Activated CD4-positive, alpha-beta T cell treated with anti-CD3 and anti-CD28 coated beads, Interleukin-2, amount 10 ng/mL, durations not matched to agents 24 days and 14 days (primary cell): ENCODE results near the gene RABAC1. TPM values are rescaled to one million over a fixed set of nuclear protein-coding genes. Genes with fewer than 3 reads are reported as not detected.
"Not testable (repeated sequence)": the region's sequence is repeated elsewhere in the genome, so short reads cannot be mapped to it uniquely, and the experiment has no call there.

Source experiments
- DNase-seq: peaks from one replicate; pipeline ENCODE4 v3.0.0; 2022
- H3K27ac Mint-ChIP-seq: one replicate; pipeline ENCODE4 v1.8.0; 2022; ENCODE audit warnings: mild to moderate bottlenecking, mixed read lengths
- H3K27me3 Mint-ChIP-seq: one replicate; pipeline ENCODE4 v1.8.0; 2022; ENCODE audit warnings: mixed read lengths
- H3K36me3 Mint-ChIP-seq: one replicate; pipeline ENCODE4 v1.8.0; 2022; ENCODE audit warnings: low read depth, mild to moderate bottlenecking, mixed read lengths
- H3K4me1 Mint-ChIP-seq: one replicate; pipeline ENCODE4 v1.8.0; 2021; ENCODE audit warnings: mixed read lengths
- H3K4me3 Mint-ChIP-seq: one replicate; pipeline ENCODE4 v1.8.0; 2022; ENCODE audit warnings: mild to moderate bottlenecking, moderate library complexity, mixed read lengths
- H3K9me3 Mint-ChIP-seq: one replicate; pipeline ENCODE4 v1.8.0; 2021; ENCODE audit warnings: mixed read lengths
- intact Hi-C: fragments of 100-400 bp; cut with micrococcal nuclease; formaldehyde crosslinking; loops from one replicate; pipeline ENCODE4 v1.15.1; 2023
- total RNA-seq: library from RNA; stranded (reverse); gene quantifications from 2 replicates; pipeline ENCODE4 v1.2.3, GENCODE V29; 2022

The RABAC1 gene
- total RNA-seq, 1 donor from 2014 or later, result 41.5 TPM

GRCh38 chr19:41947091-41947490 lies 12.0 kb downstream of the RABAC1 start:
- intact Hi-C loops, result loop anchor here (10.0 kb wide), 1 partner anchor 402 kb away; no protein-coding TSS in a partner anchor
- no peak for DNase-seq
- Mint-ChIP-seq H3K4me1 (peaks cover 45% of the 10 kb centered on the region), H3K4me3 (peak overlapping the region; percentile 29), H3K27ac (peak overlapping the region; percentile 86), H3K27me3 (no peaks in the 10 kb centered on the region), H3K9me3 (no peaks in the 10 kb centered on the region), H3K36me3 (peaks cover 2% of the 10 kb centered on the region)

GRCh38 chr19:41945135-41945766 lies 13.9 kb downstream of the RABAC1 start:
- no peaks in the 10 kb centered on the region for H3K9me3 Mint-ChIP-seq
- H3K4me1 Mint-ChIP-seq, result peaks cover 49% of the 10 kb centered on the region
- peak overlapping the region; percentile 99 for H3K27ac Mint-ChIP-seq
- peaks cover 2% of the 10 kb centered on the region for H3K36me3 Mint-ChIP-seq
- peak; percentile 90 for DNase-seq
- peak overlapping the region; percentile 76 for H3K4me3 Mint-ChIP-seq
- intact Hi-C loops, result loop anchor here (1.0 to 10.0 kb wide), 5 partner anchors 14 to 400 kb away; partner anchors contain the start of genes ERFL and RABAC1
- peaks cover 9% of the 10 kb centered on the region for H3K27me3 Mint-ChIP-seq

DNA sequence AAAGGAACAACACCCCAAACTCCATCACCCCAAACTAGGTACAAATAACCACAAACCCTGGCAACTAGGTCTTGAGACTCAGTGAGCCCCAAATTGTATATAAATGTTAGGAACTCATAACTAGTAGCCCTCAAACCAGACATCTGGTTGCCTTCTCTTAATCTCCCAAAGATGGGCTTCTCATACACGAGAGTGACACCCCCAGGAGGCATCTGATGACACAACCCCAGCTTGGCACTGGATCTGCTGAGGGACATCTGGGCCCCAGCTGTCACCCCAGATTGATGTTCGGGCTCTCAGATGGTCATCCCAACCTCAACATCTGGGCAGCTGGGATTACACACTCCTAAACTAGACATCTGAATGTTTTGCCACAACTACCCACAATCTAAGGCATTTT lies 14.8 kb downstream of the RABAC1 start:
- Mint-ChIP-seq H3K4me1 (peaks cover 46% of the 10 kb centered on the region), H3K4me3 (no peak overlapping the region), H3K9me3 (no peaks in the 10 kb centered on the region), H3K27me3 (peaks cover 9% of the 10 kb centered on the region), H3K36me3 (peaks cover 2% of the 10 kb centered on the region), H3K27ac (peak overlapping the region; percentile 99)
- intact Hi-C loops, result loop anchor here (2.0 to 10.0 kb wide), 2 partner anchors 16 to 400 kb away; partner anchors contain the start of gene ERFL
- DNase-seq, result no peak

DNA sequence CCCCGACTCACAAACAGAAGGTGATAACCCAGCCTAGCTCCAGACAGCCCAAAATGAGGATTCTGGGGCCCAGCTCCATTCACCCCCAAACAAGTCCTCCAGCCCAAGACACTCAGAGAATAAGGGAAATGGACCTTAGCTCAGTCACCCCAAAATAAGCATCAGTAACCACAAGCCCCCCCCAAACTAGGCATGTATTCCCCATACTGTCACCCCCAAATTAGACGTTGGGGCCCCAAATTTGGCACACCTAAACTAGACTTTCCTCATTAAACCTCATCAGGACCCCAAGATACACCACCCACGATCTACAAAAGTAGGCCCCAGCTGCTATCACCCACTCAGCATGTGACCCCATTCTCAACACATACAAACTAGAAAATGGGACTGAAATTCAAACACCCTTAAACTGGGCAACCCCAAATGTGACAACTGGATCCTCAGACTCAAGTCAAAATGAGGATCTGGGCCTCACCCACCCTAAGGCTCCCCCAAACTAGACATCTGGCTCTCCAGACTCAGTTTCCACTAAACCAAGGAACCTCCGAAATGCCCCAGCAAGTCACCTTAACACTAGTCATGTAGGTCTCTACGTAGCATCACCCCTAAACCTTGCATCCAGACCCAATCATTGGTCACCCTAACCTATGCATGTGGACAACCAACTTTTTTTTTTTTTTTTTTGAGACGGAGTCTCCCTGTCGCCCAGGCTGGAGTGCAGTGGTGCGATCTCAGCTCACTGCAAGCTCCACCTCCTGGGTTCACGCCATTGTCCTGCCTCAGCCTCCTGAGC lies 17.5 kb downstream of the RABAC1 start:
- H3K27ac Mint-ChIP-seq, result peak overlapping the region; percentile 79
- H3K4me1 Mint-ChIP-seq, result peaks cover 38% of the 10 kb centered on the region
- intact Hi-C loops, result loop anchor here (10.0 kb wide), 1 partner anchor 397 kb away; no protein-coding TSS in a partner anchor
- no peaks in the 10 kb centered on the region for H3K36me3 Mint-ChIP-seq
- H3K27me3 Mint-ChIP-seq, result peaks cover 12% of the 10 kb centered on the region
- DNase-seq, result no peak
- H3K9me3 Mint-ChIP-seq, result no peaks in the 10 kb centered on the region
- H3K4me3 Mint-ChIP-seq, result peak overlapping the region; percentile 60

GRCh38 chr19:41940731-41941409 lies 18.3 kb downstream of the RABAC1 start:
- Mint-ChIP-seq H3K4me3 (peak overlapping the region; percentile 90), H3K4me1 (peaks cover 39% of the 10 kb centered on the region), H3K27ac (peak overlapping the region; percentile 89), H3K9me3 (no peaks in the 10 kb centered on the region), H3K36me3 (no peaks in the 10 kb centered on the region), H3K27me3 (peaks cover 15% of the 10 kb centered on the region)
- intact Hi-C loops, result loop anchor here (10.0 kb wide), 1 partner anchor 396 kb away; no protein-coding TSS in a partner anchor
- no peak for DNase-seq

DNA sequence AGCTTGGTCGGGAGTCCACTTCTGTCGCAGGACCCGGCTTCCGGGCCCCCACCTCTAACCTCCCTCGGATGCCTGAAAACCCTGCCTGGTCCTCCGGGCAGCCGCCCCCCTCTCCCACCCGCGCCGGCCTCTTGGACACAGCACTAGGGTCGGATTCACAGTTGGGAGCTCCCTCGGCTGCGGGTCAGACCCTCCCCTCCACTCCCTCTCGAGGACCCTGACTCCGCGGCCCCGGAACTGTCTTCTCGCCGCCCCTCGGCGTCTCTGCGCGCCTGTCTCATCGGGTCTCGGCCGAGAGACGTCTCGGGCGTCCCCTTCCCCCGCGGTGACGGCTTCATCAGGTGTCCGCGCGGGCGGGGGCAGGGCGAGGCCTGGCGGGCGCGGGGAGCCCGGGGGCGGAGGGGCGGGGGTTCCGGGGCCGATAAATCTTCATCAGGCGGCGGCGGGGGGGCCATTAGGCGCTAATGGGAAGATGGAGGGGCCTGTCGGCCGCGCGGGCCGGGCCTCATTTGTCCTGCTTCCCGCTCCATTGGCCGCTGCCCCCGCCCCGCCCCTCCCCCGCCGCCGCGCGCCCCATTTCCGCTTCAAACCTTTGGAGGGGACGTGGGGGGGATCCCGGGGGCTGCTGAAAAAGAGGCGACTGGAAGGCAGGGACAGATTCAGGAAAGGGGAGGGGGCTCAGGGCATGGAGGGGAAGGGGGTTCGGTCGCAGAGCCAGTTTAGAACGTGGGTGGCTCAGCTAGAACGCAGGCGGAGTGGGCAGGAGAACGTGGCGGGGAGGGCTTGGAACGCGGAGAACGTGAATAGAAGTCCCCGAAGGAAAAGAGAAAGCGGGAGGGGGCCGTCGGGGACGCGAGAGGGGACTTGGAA lies 19.0 kb downstream of the RABAC1 start:
- no peaks in the 10 kb centered on the region for H3K36me3 Mint-ChIP-seq
- no peaks in the 10 kb centered on the region for H3K9me3 Mint-ChIP-seq
- H3K27me3 Mint-ChIP-seq, result peaks cover 20% of the 10 kb centered on the region
- intact Hi-C loops, result loop anchor here (10.0 kb wide), 1 partner anchor 395 kb away; no protein-coding TSS in a partner anchor
- H3K27ac Mint-ChIP-seq, result peak overlapping the region; percentile 89
- peak overlapping the region; percentile 90 for H3K4me3 Mint-ChIP-seq
- H3K4me1 Mint-ChIP-seq, result peaks cover 36% of the 10 kb centered on the region
- DNase-seq, result peak; percentile 78

GRCh38 chr19:41939209-41939608 lies 19.9 kb downstream of the RABAC1 start:
- H3K27ac Mint-ChIP-seq, H3K36me3 Mint-ChIP-seq, H3K9me3 Mint-ChIP-seq, intact Hi-C loops, H3K4me3 Mint-ChIP-seq, DNase-seq: not testable (repeated sequence)
- peaks cover 34% of the 10 kb centered on the region for H3K4me1 Mint-ChIP-seq
- H3K27me3 Mint-ChIP-seq, result peaks cover 22% of the 10 kb centered on the region

DNA sequence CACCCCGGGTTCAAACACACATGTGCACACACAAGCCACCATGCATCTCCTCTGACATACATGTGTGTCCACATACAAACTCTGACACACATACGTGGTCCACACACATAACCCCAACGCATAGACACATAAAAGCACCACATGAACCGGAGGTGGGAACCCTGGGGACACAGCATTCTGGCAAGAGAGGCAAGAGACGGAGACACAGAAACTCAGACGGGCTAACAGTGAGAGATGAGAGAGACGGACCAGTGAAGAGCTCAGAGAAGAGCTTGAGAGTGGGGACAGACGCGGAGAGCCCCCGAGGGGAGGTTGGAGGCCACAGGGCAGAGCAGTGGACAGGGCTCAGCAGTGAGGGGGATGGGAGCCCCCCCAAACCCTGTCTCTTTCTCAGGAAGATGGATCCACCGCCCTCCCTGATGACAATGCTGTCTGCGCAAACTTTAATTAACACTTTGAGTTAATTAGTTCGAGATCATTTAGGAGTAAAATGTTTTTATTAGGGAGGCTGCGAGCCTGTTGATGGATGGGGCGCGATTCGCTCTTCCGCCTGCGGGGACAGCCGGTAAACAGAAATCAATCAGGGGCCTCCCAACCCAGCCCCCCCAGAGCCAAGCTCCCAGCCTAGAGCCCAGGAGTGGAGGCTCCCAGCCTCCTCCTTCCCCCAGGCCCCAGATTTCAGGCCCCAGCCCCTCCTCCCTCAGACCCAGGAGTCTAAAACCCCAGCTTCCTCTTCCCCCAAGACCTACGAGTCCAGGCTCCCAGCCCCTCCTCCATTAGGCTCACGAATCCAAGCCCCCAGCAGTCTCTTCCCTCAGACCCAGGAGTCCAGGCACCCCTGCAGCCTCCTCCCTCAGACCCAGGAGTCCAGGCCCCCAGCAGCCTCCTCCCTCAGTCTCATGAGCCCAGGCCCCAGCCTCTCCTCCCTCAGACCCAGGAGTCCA lies 21.3 kb downstream of the RABAC1 start:
- no peaks in the 10 kb centered on the region for H3K9me3 Mint-ChIP-seq
- intact Hi-C loops, result no loop called here
- peak overlapping the region; percentile 22 for H3K27ac Mint-ChIP-seq
- H3K36me3 Mint-ChIP-seq, result no peaks in the 10 kb centered on the region
- H3K4me3 Mint-ChIP-seq, result peak overlapping the region; percentile 13
- DNase-seq, result no peak
- peaks cover 40% of the 10 kb centered on the region for H3K4me1 Mint-ChIP-seq
- H3K27me3 Mint-ChIP-seq, result peaks cover 26% of the 10 kb centered on the region

- Mint-ChIP-seq H3K27ac (peak overlapping the region; percentile 68), H3K36me3 (no peaks in the 10 kb centered on the region), H3K9me3 (no peaks in the 10 kb centered on the region), H3K27me3 (peaks cover 28% of the 10 kb centered on the region), H3K4me1 (peaks cover 41% of the 10 kb centered on the region), H3K4me3 (peak overlapping the region; percentile 24)
- intact Hi-C loops, result no loop called here
- DNase-seq, result no peak
Observed at GRCh38 chr19:41936961-41937360, 22.2 kb downstream of the RABAC1 start.

GRCh38 chr19:41936416-41936850 lies 22.7 kb downstream of the RABAC1 start:
- H3K9me3 Mint-ChIP-seq, result no peaks in the 10 kb centered on the region
- no peaks in the 10 kb centered on the region for H3K36me3 Mint-ChIP-seq
- peak overlapping the region; percentile 68 for H3K27ac Mint-ChIP-seq
- H3K4me3 Mint-ChIP-seq, result peak overlapping the region; percentile 24
- no peak for DNase-seq
- peaks cover 25% of the 10 kb centered on the region for H3K27me3 Mint-ChIP-seq
- peaks cover 37% of the 10 kb centered on the region for H3K4me1 Mint-ChIP-seq
- intact Hi-C loops, result no loop called here

DNA sequence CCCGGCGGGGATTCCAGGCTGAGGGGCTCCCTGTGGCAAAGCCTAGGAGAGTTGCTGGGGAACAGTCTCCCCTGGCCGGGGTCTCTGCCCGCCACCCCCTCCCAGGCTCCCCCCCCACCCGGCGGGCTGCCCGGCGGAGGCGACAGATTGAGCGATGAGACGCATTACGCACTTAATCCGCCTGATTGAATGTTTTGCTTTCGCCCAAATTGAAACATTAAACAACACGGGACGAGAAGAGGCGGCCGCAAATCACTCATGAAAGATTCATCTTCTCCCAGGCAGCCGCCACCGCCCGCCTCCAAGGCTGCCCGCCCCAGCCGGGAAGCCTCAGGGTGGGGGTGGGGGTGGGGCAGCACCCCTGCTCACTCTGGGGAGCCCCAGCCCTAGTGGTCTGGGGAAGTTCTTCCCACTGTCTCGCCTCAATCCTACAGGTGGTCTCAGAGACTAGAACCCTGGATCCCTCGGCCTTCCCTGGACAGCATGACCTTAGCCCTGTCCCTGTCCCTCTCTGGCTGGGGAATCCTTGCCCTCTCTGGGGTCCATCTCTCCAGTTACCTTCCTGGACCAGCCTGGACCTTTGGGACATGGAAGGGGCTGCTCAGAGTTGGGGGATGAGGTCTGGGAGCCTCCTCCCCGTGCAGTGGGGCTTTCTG lies 23.2 kb downstream of the RABAC1 start:
- peaks cover 33% of the 10 kb centered on the region for H3K4me1 Mint-ChIP-seq
- intact Hi-C loops, result loop anchor here (1.0 kb wide), 1 partner anchor 63 kb away; no protein-coding TSS in a partner anchor
- H3K9me3 Mint-ChIP-seq, result no peaks in the 10 kb centered on the region
- DNase-seq, result no peak
- peak overlapping the region; percentile 24 for H3K4me3 Mint-ChIP-seq
- peaks cover 21% of the 10 kb centered on the region for H3K27me3 Mint-ChIP-seq
- H3K36me3 Mint-ChIP-seq, result no peaks in the 10 kb centered on the region
- no peak overlapping the region for H3K27ac Mint-ChIP-seq
